ENCODE measurements around the gene REEP5.

- TF ChIP-seq CTCF (IDR thresholded peaks at IDR 0.05; ENCODE audit: low read length), result no peak
- no peak for TF ChIP-seq EZH2phosphoT487 (IDR thresholded peaks at IDR 0.05; ENCODE audit: low read length)
- no peak for TF ChIP-seq EZH2 (optimal IDR thresholded peaks at IDR 0.05; ENCODE audit: low read depth, low read length)
Measured at GRCh38 chr5:112880219-112880964, 41.6 kb downstream of the REEP5 start.

All from MM.1S (cell line).